Neuronal stem cell (in vitro differentiated cells): ENCODE data around the gene CEP112.

ENCODE experiments used
- DNase-seq: peaks from one replicate; pipeline ENCODE4 v3.0.0-alpha.2; 2013; ENCODE audit warnings: low spot score
- H2AFZ ChIP-seq: one replicate; pipeline ENCODE4 v1.6.1; 2013; ENCODE audit warnings: mild to moderate bottlenecking, low read length, inconsistent platforms
- H2AK5ac ChIP-seq: 2 replicates; pipeline ENCODE4 v1.6.1; 2013; ENCODE audit warnings: low read depth, mild to moderate bottlenecking, inconsistent platforms, low read length, moderate library complexity, mixed read lengths
- H2BK120ac ChIP-seq: 2 replicates; pipeline ENCODE4 v1.6.1; 2013; ENCODE audit warnings: low read depth, mild to moderate bottlenecking, inconsistent platforms, low read length, moderate library complexity, mixed read lengths
- H2BK12ac ChIP-seq: one replicate; pipeline ENCODE4 v1.6.1; 2013; ENCODE audit warnings: low read length, inconsistent platforms
- H2BK15ac ChIP-seq: 2 replicates; pipeline ENCODE4 v1.6.1; 2013; ENCODE audit warnings: mild to moderate bottlenecking, low read length, inconsistent platforms, mixed read lengths
- H2BK5ac ChIP-seq: one replicate; pipeline ENCODE4 v1.6.1; 2013; ENCODE audit warnings: inconsistent platforms, mild to moderate bottlenecking, low read length, moderate library complexity
- H3K14ac ChIP-seq: one replicate; pipeline ENCODE4 v1.6.1; 2013; ENCODE audit warnings: low read length, inconsistent platforms
- H3K18ac ChIP-seq: 2 replicates; pipeline ENCODE4 v1.6.1; 2013; ENCODE audit warnings: low read length, inconsistent platforms
- H3K23ac ChIP-seq: 2 replicates; pipeline ENCODE4 v1.6.1; 2013; ENCODE audit warnings: low read depth, mild to moderate bottlenecking, mixed read lengths, low read length, inconsistent platforms; ENCODE audit not compliant: poor library complexity
- H3K27ac ChIP-seq: replicated peaks from 3 replicates; pipeline ENCODE4 v1.5.1; 2013; ENCODE audit warnings: low read length, inconsistent platforms
- H3K27me3 ChIP-seq, 3 experiments: 2 replicates each; pipeline ENCODE4 v1.6.1; 2013; ENCODE audit warnings: low read length in 3 of 3, mild to moderate bottlenecking in 2 of 3, inconsistent platforms in 1 of 3, low read depth in 1 of 3, mixed read lengths in 1 of 3, moderate library complexity in 1 of 3; ENCODE audit not compliant: control insufficient read depth in 3 of 3, insufficient read depth in 3 of 3
- H3K36me3 ChIP-seq, 2 donors: replicated peaks in 1 of 2; 2 replicates each; pipeline ENCODE4 v1.6.1; 2013; ENCODE audit warnings: low read length in 2 of 2; ENCODE audit not compliant: control insufficient read depth in 2 of 2, insufficient read depth in 2 of 2
- H3K4ac ChIP-seq: 2 replicates; pipeline ENCODE4 v1.6.1; 2013; ENCODE audit warnings: inconsistent platforms, mild to moderate bottlenecking, low read length, moderate library complexity
- H3K4me1 ChIP-seq, 2 donors: 1 replicate in 1 of 2; 2 replicates in 1 of 2; pipeline ENCODE4 v1.6.1; 2013; ENCODE audit warnings: low read length in 2 of 2, low read depth in 1 of 2; ENCODE audit not compliant: control insufficient read depth in 2 of 2, insufficient read depth in 1 of 2
- H3K4me2 ChIP-seq: one replicate; pipeline ENCODE4 v1.6.1; 2013; ENCODE audit warnings: mild to moderate bottlenecking, low read length, inconsistent platforms; ENCODE audit not compliant: insufficient read depth, poor library complexity, severe bottlenecking
- H3K4me3 ChIP-seq, 2 donors: 2 replicates each; pipeline ENCODE4 v1.5.1; 2013; ENCODE audit warnings: low read length in 2 of 2, mild to moderate bottlenecking in 2 of 2, inconsistent platforms in 1 of 2, moderate library complexity in 1 of 2
- H3K79me1 ChIP-seq: one replicate; pipeline ENCODE4 v1.6.1; 2013; ENCODE audit warnings: low read depth, mild to moderate bottlenecking, inconsistent platforms, low read length, moderate library complexity
- H3K9ac ChIP-seq: one replicate; pipeline ENCODE4 v1.6.1; 2013; ENCODE audit warnings: mild to moderate bottlenecking, low read depth, low read length, inconsistent platforms; ENCODE audit not compliant: poor library complexity
- H3K9me3 ChIP-seq, 2 donors: replicated peaks in 1 of 2; 2 replicates each; pipeline versions ENCODE3 to v1.6.1; 2013; ENCODE audit warnings: low read length in 2 of 2, mild to moderate bottlenecking in 2 of 2, inconsistent platforms in 1 of 2, low read depth in 1 of 2, mixed read lengths in 1 of 2, moderate library complexity in 1 of 2; ENCODE audit not compliant: control insufficient read depth in 2 of 2, insufficient read depth in 1 of 2
- H4K8ac ChIP-seq: one replicate; pipeline ENCODE4 v1.6.1; 2013; ENCODE audit warnings: low read depth, mild to moderate bottlenecking, inconsistent platforms, low read length, moderate library complexity
- H4K91ac ChIP-seq: one replicate; pipeline ENCODE4 v1.6.1; 2013; ENCODE audit warnings: low read length, low read depth, mild to moderate bottlenecking, inconsistent platforms; ENCODE audit not compliant: poor library complexity
- WGBS, 2 donors: extraction: QIAGEN DNeasy Blood & Tissue Kit; methylation state at CpG; one replicate each; pipeline ENCODE4 v1.1.7; 2013; ENCODE audit warnings: missing lambda C conversion rate in 2 of 2, mixed read lengths in 1 of 2; ENCODE audit not compliant: insufficient read length in 2 of 2, insufficient replicate concordance in 1 of 2; ENCODE audit errors: extremely low coverage in 2 of 2; 5-methylcytosine and 5-hydroxymethylcytosine counted together

CEP112 gene

GRCh38 chr17:65994679-65995078 is 197.3 kb downstream of the CEP112 start:
- WGBS, 2 donors, result no CpG with 5 or more reads among the region's 4 CpGs
- Histone ChIP-seq H3K4me1 (no peaks in the 10 kb centered on the region), H3K9me3 (no peaks in the 10 kb centered on the region)

GRCh38 chr17:65994114-65994513 is 197.8 kb downstream of the CEP112 start:
- H3K9me3 ChIP-seq, result no peaks in the 10 kb centered on the region
- no peak overlapping the region for H3K4me3 ChIP-seq
- no peak overlapping the region for H4K91ac ChIP-seq
- no peak overlapping the region for H2BK15ac ChIP-seq
- no CpG with 5 or more reads among the region's 2 CpGs for WGBS, 2 donors
- H3K23ac ChIP-seq, result no peak overlapping the region
- no peaks in the 10 kb centered on the region for H3K4me1 ChIP-seq
- H3K4ac ChIP-seq, result no peak overlapping the region
- no peaks in the 10 kb centered on the region for H3K27me3 ChIP-seq
- no peak overlapping the region for H2AFZ ChIP-seq
- no peak overlapping the region for H3K4me2 ChIP-seq
- H2BK120ac ChIP-seq, result no peak overlapping the region
- H3K79me1 ChIP-seq, result no peaks in the 10 kb centered on the region
- no peak overlapping the region for H2BK12ac ChIP-seq
- H4K8ac ChIP-seq, result no peak overlapping the region
- H3K36me3 ChIP-seq, result no peaks in the 10 kb centered on the region
- H3K14ac ChIP-seq, result no peak overlapping the region
- H3K9ac ChIP-seq, result no peak overlapping the region
- H2AK5ac ChIP-seq, result no peak overlapping the region
- no peak overlapping the region for H3K27ac ChIP-seq
- no peak overlapping the region for H3K18ac ChIP-seq
- no peak for DNase-seq
- no peak overlapping the region for H2BK5ac ChIP-seq

More at GRCh38 chr17:65994679-65995078, 197.3 kb downstream of the CEP112 start:
- H3K9ac ChIP-seq, result no peak overlapping the region
- H2AFZ ChIP-seq, result no peak overlapping the region
- no peak overlapping the region for H4K8ac ChIP-seq
- H2BK15ac ChIP-seq, result no peak overlapping the region
- H3K14ac ChIP-seq, result no peak overlapping the region
- no peak overlapping the region for H2BK5ac ChIP-seq
- H2BK120ac ChIP-seq, result no peak overlapping the region
- no peak overlapping the region for H3K4me2 ChIP-seq
- no peak overlapping the region for H4K91ac ChIP-seq
- H3K18ac ChIP-seq, result no peak overlapping the region
- DNase-seq, result no peak
- H3K27me3 ChIP-seq, result no peaks in the 10 kb centered on the region
- H3K79me1 ChIP-seq, result no peaks in the 10 kb centered on the region
- H3K23ac ChIP-seq, result no peak overlapping the region
- no peak overlapping the region for H3K4ac ChIP-seq
- H3K4me3 ChIP-seq, result no peak overlapping the region
- no peak overlapping the region for H2AK5ac ChIP-seq
- H3K27ac ChIP-seq, result no peak overlapping the region
- H3K36me3 ChIP-seq, result peaks cover 0 to under 1% of the 10 kb centered on the region in 2 donors
- no peak overlapping the region for H2BK12ac ChIP-seq

DNA sequence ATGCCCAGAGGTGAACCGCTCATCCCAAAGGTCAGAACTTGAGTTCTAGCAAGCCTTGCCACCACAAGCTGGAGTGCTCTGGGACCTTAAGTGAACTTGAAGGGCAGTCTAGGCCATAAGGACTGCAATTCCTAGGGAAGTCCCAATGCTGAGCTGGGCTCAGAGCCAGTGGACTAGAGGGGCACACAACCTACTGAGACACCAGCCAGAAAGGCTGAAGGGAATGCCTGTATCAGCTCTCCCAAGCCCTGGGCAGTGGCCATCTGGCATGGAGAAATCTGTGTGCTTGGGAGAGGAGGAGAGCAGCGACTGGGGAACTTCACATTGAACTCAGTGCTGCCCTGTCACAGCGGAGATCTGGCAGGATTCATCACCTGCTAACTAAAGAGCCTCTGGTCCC is 201.3 kb downstream of the CEP112 start:
- H3K4ac ChIP-seq, result no peak overlapping the region
- H3K9ac ChIP-seq, result no peak overlapping the region
- WGBS, 2 donors, result no CpG with 5 or more reads among the region's 3 CpGs
- no peak overlapping the region for H2BK15ac ChIP-seq
- no peaks in the 10 kb centered on the region for H3K27me3 ChIP-seq
- no peak for DNase-seq
- no peak overlapping the region for H2BK5ac ChIP-seq
- no peak overlapping the region for H3K4me3 ChIP-seq
- no peak overlapping the region for H4K91ac ChIP-seq
- H3K14ac ChIP-seq, result no peak overlapping the region
- H2BK120ac ChIP-seq, result no peak overlapping the region
- H3K4me2 ChIP-seq, result no peak overlapping the region
- H2BK12ac ChIP-seq, result no peak overlapping the region
- H3K9me3 ChIP-seq, result peaks cover 0 to 13% of the 10 kb centered on the region in 2 donors
- no peak overlapping the region for H3K27ac ChIP-seq
- H3K23ac ChIP-seq, result no peak overlapping the region
- no peaks in the 10 kb centered on the region for H3K79me1 ChIP-seq
- H3K4me1 ChIP-seq, result no peaks in the 10 kb centered on the region
- no peak overlapping the region for H2AK5ac ChIP-seq
- no peak overlapping the region for H3K18ac ChIP-seq
- H4K8ac ChIP-seq, result no peak overlapping the region
- H2AFZ ChIP-seq, result no peak overlapping the region
- no peaks in the 10 kb centered on the region for H3K36me3 ChIP-seq

- Histone ChIP-seq H3K27me3 (no peaks in the 10 kb centered on the region), H3K9ac (no peak overlapping the region), H2BK120ac (no peak overlapping the region), H2AK5ac (no peak overlapping the region), H2BK15ac (no peak overlapping the region), H2AFZ (no peak overlapping the region), H2BK5ac (no peak overlapping the region), H2BK12ac (no peak overlapping the region), H3K4me1 (no peaks in the 10 kb centered on the region), H3K79me1 (no peaks in the 10 kb centered on the region), H3K14ac (no peak overlapping the region), H3K27ac (no peak overlapping the region), H3K4me3 (no peak overlapping the region), H3K4me2 (no peak overlapping the region), H3K23ac (no peak overlapping the region), H3K9me3 (peaks cover 0 to 13% of the 10 kb centered on the region in 2 donors), H3K36me3 (no peaks in the 10 kb centered on the region), H3K4ac (no peak overlapping the region), H4K91ac (no peak overlapping the region), H4K8ac (no peak overlapping the region), H3K18ac (no peak overlapping the region)
- no peak for DNase-seq
These were observed 203.5 kb downstream of the CEP112 start for GRCh38 chr17:65988451-65988850.
